BE2C (cell line): Measurements from ENCODE around the gene FGFRL1.

Source experiments
- DNase-seq: peaks from one replicate; pipeline ENCODE4 v3.0.0-alpha.2; 2020
- H3K27me3 ChIP-seq: fragments of 250-450 bp; sonication (Bioruptor Pico); 2 replicates; pipeline ENCODE4 v1.5.1; 2020; ENCODE audit warnings: mild to moderate bottlenecking
- H3K36me3 ChIP-seq: fragments of 250-450 bp; sonication (Bioruptor Pico); 2 replicates; pipeline ENCODE4 v1.5.1; 2020; ENCODE audit warnings: mild to moderate bottlenecking
- H3K4me1 ChIP-seq: fragments of 250-450 bp; sonication (Bioruptor Pico); 2 replicates; pipeline ENCODE4 v1.5.1; 2020
- H3K4me3 ChIP-seq: 2 replicates; pipeline ENCODE4 v1.5.1; 2011; ENCODE audit warnings: low read depth, low read length
- H3K9me3 ChIP-seq: fragments of 250-450 bp; sonication (Bioruptor Pico); 2 replicates; pipeline ENCODE4 v1.5.1; 2020
- TF ChIP-seq, protein P1 (sequence below): IDR thresholded peaks from 2 replicates; pipeline ENCODE4 v1.5.1; 2012; ENCODE audit warnings: mild to moderate bottlenecking, low read depth, low read length

The FGFRL1 gene

DNA sequence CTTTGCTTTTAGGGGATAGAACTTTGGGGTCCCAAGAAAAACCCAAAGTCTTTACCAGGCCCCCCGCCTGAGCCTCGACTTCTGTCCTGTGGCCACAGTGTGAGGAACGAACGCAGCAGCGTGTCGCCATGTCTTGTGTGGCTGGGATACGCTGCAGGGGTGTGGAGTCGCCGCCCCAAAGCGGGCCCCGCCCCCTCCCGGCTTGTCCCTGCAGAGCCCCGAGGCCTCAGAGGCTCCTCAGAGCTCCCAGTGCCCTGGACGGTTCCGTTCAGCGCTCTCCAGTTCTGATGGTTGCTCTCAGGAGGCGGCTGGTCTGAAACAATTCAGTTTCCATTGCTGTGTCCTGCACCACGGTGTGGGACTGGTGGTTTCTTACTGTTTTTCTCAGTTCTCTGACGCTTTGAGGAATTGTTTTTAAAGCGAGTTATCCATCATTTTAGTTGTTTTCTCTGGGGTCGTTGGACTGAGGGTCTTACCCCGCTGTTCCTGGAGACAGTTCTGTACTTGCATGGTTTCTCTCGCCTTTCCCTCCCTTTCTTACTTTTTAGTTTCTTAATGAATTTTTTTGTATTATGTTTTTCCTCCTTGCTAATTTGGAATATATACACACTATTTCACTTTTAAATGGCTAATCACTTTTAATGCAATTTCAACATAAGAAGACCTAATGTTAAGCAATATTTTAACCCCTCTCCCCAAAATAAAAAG lies 26.1 kb upstream of the FGFRL1 start:
- Histone ChIP-seq H3K9me3 (no peaks in the 10 kb centered on the region), H3K36me3 (no peaks in the 10 kb centered on the region), H3K4me3 (no peak overlapping the region), H3K4me1 (no peaks in the 10 kb centered on the region), H3K27me3 (peaks cover 14% of the 10 kb centered on the region)
- DNase-seq, result peak; percentile 32
- TF ChIP-seq, protein P1, sequence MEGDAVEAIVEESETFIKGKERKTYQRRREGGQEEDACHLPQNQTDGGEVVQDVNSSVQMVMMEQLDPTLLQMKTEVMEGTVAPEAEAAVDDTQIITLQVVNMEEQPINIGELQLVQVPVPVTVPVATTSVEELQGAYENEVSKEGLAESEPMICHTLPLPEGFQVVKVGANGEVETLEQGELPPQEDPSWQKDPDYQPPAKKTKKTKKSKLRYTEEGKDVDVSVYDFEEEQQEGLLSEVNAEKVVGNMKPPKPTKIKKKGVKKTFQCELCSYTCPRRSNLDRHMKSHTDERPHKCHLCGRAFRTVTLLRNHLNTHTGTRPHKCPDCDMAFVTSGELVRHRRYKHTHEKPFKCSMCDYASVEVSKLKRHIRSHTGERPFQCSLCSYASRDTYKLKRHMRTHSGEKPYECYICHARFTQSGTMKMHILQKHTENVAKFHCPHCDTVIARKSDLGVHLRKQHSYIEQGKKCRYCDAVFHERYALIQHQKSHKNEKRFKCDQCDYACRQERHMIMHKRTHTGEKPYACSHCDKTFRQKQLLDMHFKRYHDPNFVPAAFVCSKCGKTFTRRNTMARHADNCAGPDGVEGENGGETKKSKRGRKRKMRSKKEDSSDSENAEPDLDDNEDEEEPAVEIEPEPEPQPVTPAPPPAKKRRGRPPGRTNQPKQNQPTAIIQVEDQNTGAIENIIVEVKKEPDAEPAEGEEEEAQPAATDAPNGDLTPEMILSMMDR, result no peak

DNA sequence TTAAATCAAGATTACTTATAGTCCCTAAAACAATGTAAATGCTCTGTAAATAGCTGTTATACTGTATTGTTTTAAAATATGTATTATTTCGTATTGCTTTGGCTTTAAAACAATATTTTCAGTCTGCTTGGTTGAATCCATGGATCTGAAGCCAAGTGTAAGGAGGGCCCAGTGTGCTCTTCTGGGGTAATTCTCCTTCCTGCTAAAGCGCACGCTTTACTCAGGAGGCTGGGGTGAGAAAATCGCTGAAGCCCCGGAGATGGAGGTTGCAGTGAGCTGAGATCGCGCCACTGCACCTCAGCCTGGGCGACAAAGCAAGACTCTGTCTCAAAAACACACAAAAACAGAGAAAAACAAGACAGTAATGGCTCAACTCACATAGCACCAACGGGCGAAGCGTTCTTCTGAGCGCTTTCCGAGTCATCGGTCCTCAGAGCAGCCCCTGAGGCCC lies 25.0 kb upstream of the FGFRL1 start:
- Histone ChIP-seq H3K9me3 (no peaks in the 10 kb centered on the region), H3K36me3 (no peaks in the 10 kb centered on the region), H3K4me3 (peak overlapping the region; percentile 46), H3K4me1 (no peaks in the 10 kb centered on the region), H3K27me3 (peaks cover 14% of the 10 kb centered on the region)
- DNase-seq, result no peak
- TF ChIP-seq, protein P1, result no peak

DNA sequence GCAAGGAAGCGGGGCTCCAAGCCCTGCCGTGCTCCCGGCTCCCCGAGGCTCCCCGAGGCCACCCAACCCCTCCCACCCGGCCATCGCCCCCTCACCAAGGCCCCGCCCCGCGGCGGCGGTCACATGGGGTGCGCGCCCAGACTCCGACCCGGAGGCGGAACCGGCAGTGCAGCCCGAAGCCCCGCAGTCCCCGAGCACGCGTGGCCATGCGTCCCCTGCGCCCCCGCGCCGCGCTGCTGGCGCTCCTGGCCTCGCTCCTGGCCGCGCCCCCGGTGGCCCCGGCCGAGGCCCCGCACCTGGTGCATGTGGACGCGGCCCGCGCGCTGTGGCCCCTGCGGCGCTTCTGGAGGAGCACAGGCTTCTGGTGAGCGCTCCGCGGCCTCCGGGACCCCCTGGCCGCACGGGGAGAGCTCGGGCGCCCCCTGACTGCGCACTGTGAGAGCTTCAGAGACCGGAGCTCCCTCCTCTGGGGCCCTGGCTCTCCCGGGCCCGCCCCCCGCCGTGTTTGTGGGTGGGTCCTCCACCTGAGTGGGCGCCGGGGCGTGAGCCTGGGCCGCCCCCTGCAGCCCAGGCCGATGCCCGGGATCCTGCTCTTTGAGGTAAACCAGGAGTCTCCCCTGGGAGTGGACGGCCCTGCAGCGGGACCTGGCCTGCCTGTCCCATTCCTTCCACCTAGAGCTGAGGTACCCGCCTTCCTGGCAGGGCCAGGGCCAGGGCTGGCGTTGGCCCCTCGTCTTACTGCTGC lies 24.4 kb upstream of the FGFRL1 start, which contains the start of gene IDUA:
Gene IDUA (plus strand): TSS at position 166 of the 745 bp plus-strand sequence. CDS start 41 bp downstream, at position 207.
- Histone ChIP-seq H3K4me3 (peak within 1 kb of the TSS; percentile 46), H3K36me3 (no peaks in the 10 kb centered on the region), H3K4me1 (no peaks in the 10 kb centered on the region), H3K9me3 (no peaks in the 10 kb centered on the region), H3K27me3 (peaks cover 14% of the 10 kb centered on the region)
- peak; percentile 82 for DNase-seq
- TF ChIP-seq, protein P1, result peak; percentile 53

DNA sequence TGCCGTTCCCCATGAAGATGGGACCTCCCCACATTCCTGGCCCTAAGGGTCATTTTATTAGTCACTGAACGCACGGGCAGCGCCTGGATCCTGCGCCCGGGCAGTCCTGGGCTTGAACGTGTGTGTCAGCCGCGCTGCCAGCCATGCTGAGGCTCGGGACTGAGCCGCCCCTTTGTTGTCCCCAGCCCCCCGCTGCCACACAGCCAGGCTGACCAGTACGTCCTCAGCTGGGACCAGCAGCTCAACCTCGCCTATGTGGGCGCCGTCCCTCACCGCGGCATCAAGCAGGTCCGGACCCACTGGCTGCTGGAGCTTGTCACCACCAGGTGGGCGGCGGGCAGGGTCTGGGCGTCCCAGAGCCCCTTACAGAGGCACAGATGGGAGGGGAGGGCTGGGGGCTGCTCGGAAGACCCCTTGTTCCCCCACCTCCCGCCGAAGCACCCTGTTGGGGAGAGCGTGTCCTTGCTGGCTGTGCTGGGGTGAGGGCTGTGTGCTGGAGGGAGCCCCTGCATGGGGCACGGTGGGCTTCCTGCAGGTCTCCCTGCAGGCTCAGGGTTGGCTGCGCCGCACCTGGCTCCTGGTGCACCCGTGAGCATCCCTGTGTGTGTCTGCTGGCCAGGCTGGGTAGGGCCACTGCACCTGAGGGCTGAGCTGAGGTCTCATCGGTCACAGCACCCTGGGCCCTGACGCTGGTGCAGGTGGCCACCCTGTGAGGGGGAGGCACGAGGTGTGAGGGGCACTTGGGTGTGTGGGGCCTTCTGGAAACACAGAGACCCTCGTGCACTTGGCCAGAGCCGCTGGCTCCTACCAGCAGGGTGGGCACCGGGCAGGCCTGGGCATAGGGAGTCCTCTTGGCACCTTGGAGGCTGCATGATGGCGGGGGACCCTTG lies 23.6 kb upstream of the FGFRL1 start:
- Histone ChIP-seq H3K27me3 (peaks cover 14% of the 10 kb centered on the region), H3K36me3 (no peaks in the 10 kb centered on the region), H3K9me3 (no peaks in the 10 kb centered on the region), H3K4me3 (no peak overlapping the region), H3K4me1 (no peaks in the 10 kb centered on the region)
- DNase-seq, result peak; percentile 12
- TF ChIP-seq, protein P1, result no peak

DNA sequence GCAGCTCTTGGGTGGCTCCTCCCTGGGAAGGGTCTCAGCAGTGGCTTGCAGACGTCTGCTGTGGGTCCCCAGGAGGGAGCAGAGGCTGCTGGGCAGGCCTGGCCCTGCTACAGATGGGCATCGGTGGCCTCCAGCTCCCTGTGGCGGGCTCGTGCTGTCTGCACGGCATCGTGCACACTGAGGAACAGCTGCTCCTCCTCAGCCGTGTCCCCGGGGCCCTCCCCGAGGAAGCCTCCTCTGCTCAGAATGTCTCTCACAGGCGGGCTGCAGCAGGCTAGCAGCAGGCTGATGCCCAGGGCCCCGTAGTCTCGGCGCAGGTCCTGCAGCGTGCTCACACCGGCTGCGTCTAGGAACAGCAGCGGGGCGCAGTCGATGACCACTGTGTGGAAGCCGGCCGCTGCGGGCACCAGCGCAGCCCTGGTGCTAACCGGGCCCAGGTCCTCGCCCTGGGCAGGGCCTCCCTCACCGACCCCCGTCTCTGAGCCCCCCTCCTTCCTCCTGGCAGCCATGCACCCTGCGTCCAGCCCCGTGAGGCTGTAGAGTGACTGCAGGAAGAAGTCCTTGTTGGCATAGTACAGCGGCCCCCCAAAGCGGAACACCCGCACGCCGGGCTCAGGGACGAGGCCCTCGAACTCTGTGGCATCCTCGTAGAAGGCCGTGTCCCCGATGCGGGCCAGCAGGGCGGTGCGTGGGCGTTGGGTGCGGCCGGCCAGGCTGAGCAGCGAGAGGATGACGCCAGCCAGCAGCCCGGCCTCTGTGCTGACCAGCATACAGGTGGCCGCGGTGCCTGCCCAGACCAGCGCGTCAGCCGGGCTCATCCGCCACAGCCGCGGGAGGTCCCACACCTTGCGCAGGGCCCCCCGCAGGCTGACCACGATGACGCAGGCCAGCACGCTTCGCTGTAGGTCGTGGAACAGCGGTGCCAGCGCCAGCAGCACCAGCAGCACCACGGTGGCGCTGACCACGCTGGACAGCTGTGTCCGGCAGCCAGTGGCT lies 22.4 kb upstream of the FGFRL1 start:
- H3K27me3 ChIP-seq, result peaks cover 14% of the 10 kb centered on the region
- peak; percentile 9 for DNase-seq
- no peak overlapping the region for H3K4me3 ChIP-seq
- TF ChIP-seq, protein P1, result no peak
- H3K9me3 ChIP-seq, result no peaks in the 10 kb centered on the region
- H3K4me1 ChIP-seq, result no peaks in the 10 kb centered on the region
- H3K36me3 ChIP-seq, result no peaks in the 10 kb centered on the region
